Measurements from ENCODE around the gene PDZRN3.

PDZRN3 gene

DNA sequence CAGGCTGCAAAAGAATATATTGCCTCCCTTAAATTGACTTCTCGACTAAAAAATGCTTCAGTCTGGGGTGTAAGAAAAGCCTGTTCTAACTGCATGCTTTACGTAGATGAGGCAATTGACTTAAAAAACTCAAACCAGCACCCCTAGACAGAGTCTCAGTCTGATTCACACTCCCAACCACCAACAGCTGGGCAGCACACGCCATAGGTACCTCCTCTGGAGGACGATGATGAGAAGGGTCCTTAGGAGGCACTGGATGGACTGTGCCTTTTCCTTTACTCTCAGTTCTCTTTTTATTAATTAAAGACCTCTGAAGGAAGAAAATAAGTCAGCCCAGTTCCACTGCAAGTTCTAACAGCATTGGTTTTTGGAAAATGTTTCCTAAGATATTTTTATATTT, 175.0 kb downstream of the PDZRN3 start:
- TF ChIP-seq SPI1 (IDR thresholded peaks at IDR 0.05; ENCODE audit: borderline replicate concordance, low read depth): no peak
- Histone ChIP-seq H3K4me3 (replicated peaks; ENCODE audit: insufficient read depth, low read length) (no peak overlapping the region), H3K27me3 (ENCODE audit: insufficient read depth, poor library complexity, severe bottlenecking) (peaks cover 2% of the 10 kb centered on the region), H3K27ac (replicated peaks) (no peak overlapping the region)
- no peak for DNase-seq (ENCODE audit: low read depth in 1 of 2, low spot score in 1 of 2)

DNA sequence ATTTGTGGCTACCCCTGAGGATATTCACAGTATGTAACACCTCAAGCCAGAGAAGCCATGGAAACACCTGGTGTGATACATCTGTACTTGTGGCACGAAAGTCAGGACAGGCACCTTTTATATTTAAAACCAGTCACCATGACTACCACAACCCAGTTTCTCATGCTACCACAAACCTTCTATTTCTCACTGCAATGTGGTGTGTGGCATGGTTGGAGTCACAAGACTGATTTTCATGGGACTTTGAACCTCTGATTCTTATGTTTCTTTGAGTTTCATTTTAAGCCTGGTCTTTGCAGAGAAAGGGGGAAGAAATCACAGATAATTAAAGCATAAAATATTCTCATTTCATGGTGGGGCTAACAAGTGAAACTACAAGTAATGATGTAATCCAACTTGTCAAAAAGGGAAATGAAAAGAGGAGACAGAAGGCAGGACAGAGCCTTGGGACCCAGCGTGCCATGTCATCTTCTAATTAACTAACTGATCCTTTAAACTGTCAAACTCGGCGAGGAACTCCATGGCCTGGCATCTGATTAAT, 175.9 kb downstream of the PDZRN3 start:
- DNase-seq (ENCODE audit: low read depth in 1 of 2, low spot score in 1 of 2): no peak
- Histone ChIP-seq H3K4me3 (replicated peaks; ENCODE audit: insufficient read depth, low read length) (no peak overlapping the region), H3K27ac (replicated peaks) (no peak overlapping the region), H3K27me3 (ENCODE audit: insufficient read depth, poor library complexity, severe bottlenecking) (peaks cover 2% of the 10 kb centered on the region)
- TF ChIP-seq POLR2AphosphoS5 (IDR thresholded peaks at IDR 0.05; ENCODE audit: low read depth) (no peak), SPI1 (IDR thresholded peaks at IDR 0.05; ENCODE audit: borderline replicate concordance, low read depth) (no peak), GABPA (IDR thresholded peaks at IDR 0.05; ENCODE audit: low read depth) (no peak), REST (IDR thresholded peaks at IDR 0.05; ENCODE audit: insufficient replicate concordance, low read depth) (no peak)
- TF ChIP-seq, protein P1, sequence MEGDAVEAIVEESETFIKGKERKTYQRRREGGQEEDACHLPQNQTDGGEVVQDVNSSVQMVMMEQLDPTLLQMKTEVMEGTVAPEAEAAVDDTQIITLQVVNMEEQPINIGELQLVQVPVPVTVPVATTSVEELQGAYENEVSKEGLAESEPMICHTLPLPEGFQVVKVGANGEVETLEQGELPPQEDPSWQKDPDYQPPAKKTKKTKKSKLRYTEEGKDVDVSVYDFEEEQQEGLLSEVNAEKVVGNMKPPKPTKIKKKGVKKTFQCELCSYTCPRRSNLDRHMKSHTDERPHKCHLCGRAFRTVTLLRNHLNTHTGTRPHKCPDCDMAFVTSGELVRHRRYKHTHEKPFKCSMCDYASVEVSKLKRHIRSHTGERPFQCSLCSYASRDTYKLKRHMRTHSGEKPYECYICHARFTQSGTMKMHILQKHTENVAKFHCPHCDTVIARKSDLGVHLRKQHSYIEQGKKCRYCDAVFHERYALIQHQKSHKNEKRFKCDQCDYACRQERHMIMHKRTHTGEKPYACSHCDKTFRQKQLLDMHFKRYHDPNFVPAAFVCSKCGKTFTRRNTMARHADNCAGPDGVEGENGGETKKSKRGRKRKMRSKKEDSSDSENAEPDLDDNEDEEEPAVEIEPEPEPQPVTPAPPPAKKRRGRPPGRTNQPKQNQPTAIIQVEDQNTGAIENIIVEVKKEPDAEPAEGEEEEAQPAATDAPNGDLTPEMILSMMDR (IDR thresholded peaks at IDR 0.05; ENCODE audit: insufficient read depth, low read length): no peak

DNA sequence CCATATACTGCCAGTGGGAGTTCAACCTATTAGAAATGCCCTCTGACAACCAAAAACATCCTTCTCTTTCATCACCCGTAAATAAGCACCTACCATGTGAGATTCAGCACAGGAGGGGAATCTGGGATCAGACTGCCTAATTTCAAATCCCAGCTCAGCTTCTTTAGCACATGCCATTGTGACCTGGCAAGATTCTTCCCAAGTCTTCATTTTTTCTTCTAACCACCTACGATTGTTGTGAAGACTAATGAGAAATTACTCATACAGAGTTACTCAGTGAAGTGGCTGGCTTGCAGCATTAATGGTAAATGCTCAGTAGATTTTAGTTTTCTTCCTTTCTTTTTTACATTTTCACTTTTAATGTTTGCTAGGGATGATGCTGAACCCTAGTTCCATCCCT, 176.7 kb downstream of the PDZRN3 start:
- H3K4me3 ChIP-seq (replicated peaks; ENCODE audit: insufficient read depth, low read length): no peak overlapping the region
- TF ChIP-seq POLR2AphosphoS5 (IDR thresholded peaks at IDR 0.05; ENCODE audit: low read depth) (no peak), SPI1 (IDR thresholded peaks at IDR 0.05; ENCODE audit: borderline replicate concordance, low read depth) (no peak)
- TF ChIP-seq, protein P1 (IDR thresholded peaks at IDR 0.05; ENCODE audit: insufficient read depth, low read length): no peak
- DNase-seq (ENCODE audit: low read depth in 1 of 2, low spot score in 1 of 2): no peak
- peaks cover 2% of the 10 kb centered on the region for H3K27me3 ChIP-seq (ENCODE audit: insufficient read depth, poor library complexity, severe bottlenecking)
- H3K27ac ChIP-seq (replicated peaks): no peak overlapping the region

DNA sequence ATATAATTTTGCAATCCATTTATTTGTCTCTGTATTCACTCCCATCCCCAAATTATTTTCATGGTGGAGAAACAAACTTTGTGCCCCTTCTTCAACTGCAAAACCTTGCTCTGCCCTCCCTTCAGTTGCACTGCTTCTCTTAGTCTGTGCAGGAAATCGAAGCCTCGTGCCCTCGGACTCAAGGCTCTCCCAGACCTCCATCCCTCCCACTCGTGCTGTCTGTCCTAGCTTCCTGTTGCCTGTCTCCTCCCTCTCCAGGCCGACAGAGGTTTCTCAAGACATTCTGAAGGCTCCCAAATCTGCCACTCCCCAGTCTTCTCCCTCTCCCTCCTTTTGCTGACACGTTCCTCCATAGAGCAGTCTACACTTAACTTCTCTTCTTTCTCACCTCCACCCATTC, 177.6 kb downstream of the PDZRN3 start:
- Histone ChIP-seq H3K4me3 (replicated peaks; ENCODE audit: insufficient read depth, low read length) (no peak overlapping the region), H3K27me3 (ENCODE audit: insufficient read depth, poor library complexity, severe bottlenecking) (peaks cover 2% of the 10 kb centered on the region), H3K27ac (replicated peaks) (no peak overlapping the region)
- TF ChIP-seq, protein P1 (IDR thresholded peaks at IDR 0.05; ENCODE audit: insufficient read depth, low read length): no peak
- no peak for TF ChIP-seq REST (IDR thresholded peaks at IDR 0.05; ENCODE audit: insufficient replicate concordance, low read depth)
- TF ChIP-seq GABPA (IDR thresholded peaks at IDR 0.05; ENCODE audit: low read depth): no peak
- TF ChIP-seq SPI1 (IDR thresholded peaks at IDR 0.05; ENCODE audit: borderline replicate concordance, low read depth): no peak
- no peak for TF ChIP-seq POLR2AphosphoS5 (IDR thresholded peaks at IDR 0.05; ENCODE audit: low read depth)
- DNase-seq (ENCODE audit: low read depth in 1 of 2, low spot score in 1 of 2): no peak
